ENCODE measurements around the gene KASH5. TPM values are rescaled to one million over a fixed set of nuclear protein-coding genes. Genes with fewer than 3 reads are reported as not detected.
A peak's percentile ranks its signal among the peaks of the same experiment; 100 is the strongest.

KASH5 gene
- polyA plus RNA-seq, 3 donors from 2014 or later: not detected

DNA sequence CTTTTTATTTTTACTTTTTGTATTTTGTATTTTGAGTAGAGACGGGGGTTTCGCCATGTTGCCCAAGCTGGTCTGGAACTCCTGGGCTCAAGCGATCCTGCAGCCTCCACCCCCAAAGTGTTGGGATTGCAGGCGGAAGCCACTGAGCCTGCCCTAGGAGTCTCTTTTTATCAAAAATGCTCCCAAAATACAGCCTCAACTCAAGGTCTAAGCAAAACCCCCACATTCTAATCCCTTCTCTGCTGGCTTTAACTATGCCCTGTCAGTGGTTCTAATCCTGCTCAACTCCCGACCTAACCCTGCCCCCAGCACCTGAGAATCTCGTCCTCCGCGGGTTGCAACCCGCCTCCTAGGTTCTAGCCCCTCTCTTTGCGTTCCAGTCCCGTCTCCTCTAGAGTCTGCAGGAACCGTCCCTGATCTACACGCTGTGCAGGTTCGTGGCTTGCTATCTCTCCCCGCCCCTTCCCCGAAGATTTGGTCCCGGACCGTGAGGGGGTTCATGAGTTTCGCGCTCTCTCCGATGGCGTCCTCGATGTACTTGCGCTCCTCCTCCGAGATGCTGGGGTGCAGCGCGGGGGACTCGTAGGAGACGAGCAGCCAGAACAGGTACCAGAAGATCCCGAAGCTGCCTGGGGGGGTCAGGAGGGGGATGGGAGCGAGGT is 45.3 kb downstream of the KASH5 start:
- H3K4me1 Mint-ChIP-seq: peaks cover 13 to 21% of the 10 kb centered on the region in 2 donors
- DNase-seq: no peak

DNA sequence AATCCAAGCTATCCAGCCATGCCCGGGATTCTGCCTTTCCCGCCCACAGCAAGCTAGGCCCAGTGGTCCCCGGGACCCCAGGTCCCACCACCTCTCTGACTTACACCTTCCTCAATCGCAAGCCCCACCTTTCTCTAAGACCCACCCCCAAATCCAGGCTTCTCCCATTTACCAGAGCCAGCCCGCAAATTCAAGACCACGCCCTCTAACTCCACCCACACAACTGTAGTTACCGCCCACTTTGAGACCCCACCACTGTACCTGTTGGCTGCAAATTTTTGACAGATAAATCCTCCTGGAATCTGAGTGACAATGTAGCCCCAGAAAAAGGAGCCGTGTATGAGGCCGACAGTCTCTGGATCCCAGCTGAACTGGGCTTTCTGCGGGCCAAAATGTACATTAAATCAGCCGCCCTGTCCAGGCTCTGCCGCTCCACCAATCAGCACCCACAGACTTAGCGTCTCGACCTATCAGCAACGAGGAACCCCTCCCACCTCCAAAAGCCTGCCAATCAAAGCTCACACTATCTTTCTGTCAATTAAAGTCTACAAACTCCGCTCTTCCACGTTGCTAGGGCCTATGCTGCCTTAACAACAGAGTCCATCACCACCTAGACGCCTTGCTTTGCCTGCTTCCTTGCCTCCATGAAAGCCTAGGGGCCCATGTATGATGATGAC is 47.0 kb downstream of the KASH5 start:
- Mint-ChIP-seq H3K4me3 (no peak overlapping the region), H3K9me3 (peaks cover 0 to 5% (median 0%) of the 10 kb centered on the region in 6 donors), H3K36me3 (no peaks in the 10 kb centered on the region), H3K27ac (no peak overlapping the region), H3K4me1 (peaks cover 12 to 19% of the 10 kb centered on the region in 2 donors), H3K27me3 (ENCODE audit: low read depth in 3 of 3) (peaks cover 40 to 52% (median 43%) of the 10 kb centered on the region in 3 donors)
- DNase-seq: no peak

More for the DNA sequence above, 45.3 kb downstream of the KASH5 start:
- peaks cover 0 to 3% (median 0%) of the 10 kb centered on the region in 6 donors for H3K9me3 Mint-ChIP-seq
- H3K27ac Mint-ChIP-seq: no peak overlapping the region
- H3K36me3 Mint-ChIP-seq: no peaks in the 10 kb centered on the region
- H3K4me3 Mint-ChIP-seq: peak overlapping the region in 3 of 5 donors; percentile 5 to 60 (median 45)
- peaks cover 35 to 49% (median 37%) of the 10 kb centered on the region in 3 donors for H3K27me3 Mint-ChIP-seq (ENCODE audit: low read depth in 3 of 3)

DNA sequence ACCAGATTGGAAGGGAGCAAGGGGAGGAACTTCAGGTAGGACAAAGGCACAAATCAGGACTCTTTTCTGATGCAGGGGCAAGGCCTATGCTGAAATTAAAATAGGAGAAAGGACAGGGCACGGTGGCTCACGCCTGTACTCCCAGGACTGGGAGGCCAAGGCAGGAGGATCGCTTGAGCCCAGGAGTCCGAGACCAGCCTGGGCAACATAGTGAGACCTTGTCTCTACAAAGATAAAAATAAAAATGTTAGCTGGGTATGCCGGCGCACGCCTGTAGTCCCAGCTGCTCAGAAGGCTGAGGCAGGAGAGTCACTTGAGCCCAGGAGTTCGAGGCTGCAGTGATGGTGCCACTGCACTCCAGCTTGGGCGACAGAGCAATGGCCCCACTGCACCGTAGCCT is 47.6 kb downstream of the KASH5 start:
- Mint-ChIP-seq H3K4me1 (peaks cover 17 to 21% of the 10 kb centered on the region in 2 donors), H3K9me3 (peaks cover 0 to 2% (median 0%) of the 10 kb centered on the region in 6 donors), H3K36me3 (peaks cover 0 to 3% (median under 1%) of the 10 kb centered on the region in 3 donors), H3K27ac (no peak overlapping the region), H3K27me3 (ENCODE audit: low read depth in 3 of 3) (peaks cover 43 to 55% (median 46%) of the 10 kb centered on the region in 3 donors), H3K4me3 (peak overlapping the region in 1 of 5 donors; percentile 48)
- DNase-seq: no peak

DNA sequence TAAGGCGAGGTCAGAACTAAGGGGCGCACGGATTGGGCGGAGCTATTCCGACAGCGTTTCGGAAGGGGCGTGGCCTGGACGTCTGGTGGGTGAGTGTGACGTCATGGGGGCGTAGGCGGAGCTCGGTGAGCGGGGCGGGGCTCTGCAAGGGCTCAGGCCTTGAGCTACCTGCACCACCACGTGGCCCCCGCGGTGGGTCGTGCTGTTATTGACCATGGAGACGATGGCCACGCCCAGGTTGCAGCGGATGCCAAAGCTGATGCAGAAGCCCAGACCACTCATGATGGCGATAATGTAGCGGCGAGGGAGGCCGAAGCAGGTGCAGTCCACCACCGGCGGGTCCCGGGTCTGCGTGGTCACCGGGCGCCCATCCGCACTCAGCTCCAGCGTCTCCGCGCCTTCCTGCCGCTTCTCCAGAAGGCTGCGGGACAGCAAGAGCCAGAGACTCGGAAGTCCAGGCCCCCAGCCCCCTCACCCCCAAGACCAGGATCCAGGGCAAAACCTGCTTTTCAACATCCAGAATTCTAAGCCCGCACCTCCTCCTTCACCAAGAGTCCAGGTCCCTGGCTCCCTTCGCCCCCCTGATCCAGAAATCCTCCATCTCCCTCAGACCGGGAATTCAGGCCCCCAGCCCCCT is 48.5 kb downstream of the KASH5 start:
- Mint-ChIP-seq H3K36me3 (peaks cover 0 to 5% (median 3%) of the 10 kb centered on the region in 3 donors), H3K4me1 (peaks cover 23% of the 10 kb centered on the region in 2 donors), H3K4me3 (peak overlapping the region in 1 of 5 donors; percentile 48), H3K27me3 (ENCODE audit: low read depth in 3 of 3) (peaks cover 42 to 59% (median 46%) of the 10 kb centered on the region in 3 donors), H3K27ac (no peak overlapping the region), H3K9me3 (peaks cover 0 to 3% (median 0%) of the 10 kb centered on the region in 6 donors)
- DNase-seq: peak in 2 of 3 donors; percentile 40 to 45

GRCh38 chr19:49437231-49437630 is 49.2 kb downstream of the KASH5 start:
- H3K27ac Mint-ChIP-seq: no peak overlapping the region
- H3K4me1 Mint-ChIP-seq: peaks cover 27 to 30% of the 10 kb centered on the region in 2 donors
- H3K4me3 Mint-ChIP-seq: no peak overlapping the region
- peaks cover 0 to 5% (median 3%) of the 10 kb centered on the region in 3 donors for H3K36me3 Mint-ChIP-seq
- H3K27me3 Mint-ChIP-seq (ENCODE audit: low read depth in 3 of 3): peaks cover 43 to 56% (median 47%) of the 10 kb centered on the region in 3 donors
- no peak for DNase-seq
- H3K9me3 Mint-ChIP-seq: peaks cover 0 to 3% (median 0%) of the 10 kb centered on the region in 6 donors

DNA sequence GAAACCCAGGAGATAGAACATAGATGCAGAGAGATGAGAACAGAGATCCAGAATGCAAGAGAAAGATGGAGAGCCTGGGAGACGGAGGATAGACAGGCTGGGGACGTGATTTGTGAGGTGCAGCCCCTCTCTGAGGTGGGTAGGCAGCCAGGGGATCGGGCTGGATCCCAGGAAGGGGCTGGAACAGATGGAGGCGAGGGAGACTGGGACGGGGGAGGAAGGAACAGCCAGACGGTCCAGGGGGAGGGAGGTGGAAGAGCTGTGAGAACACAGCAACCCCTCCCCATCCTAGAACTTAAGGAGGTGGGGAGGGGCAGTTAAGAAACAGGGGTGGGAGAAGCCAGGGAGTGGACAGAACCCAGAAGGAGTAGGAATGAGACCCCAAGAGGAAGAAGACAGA is 50.2 kb downstream of the KASH5 start:
- DNase-seq: no peak
- H3K9me3 Mint-ChIP-seq: peaks cover 0 to 3% (median 0%) of the 10 kb centered on the region in 6 donors
- H3K27ac Mint-ChIP-seq: peak overlapping the region in 1 of 6 donors; percentile 5
- peaks cover 39 to 54% (median 42%) of the 10 kb centered on the region in 3 donors for H3K27me3 Mint-ChIP-seq (ENCODE audit: low read depth in 3 of 3)
- peaks cover 29 to 35% of the 10 kb centered on the region in 2 donors for H3K4me1 Mint-ChIP-seq
- no peak overlapping the region for H3K4me3 Mint-ChIP-seq
- H3K36me3 Mint-ChIP-seq: peaks cover 0 to 5% (median 3%) of the 10 kb centered on the region in 3 donors

GRCh38 chr19:49439836-49440235 is 51.8 kb downstream of the KASH5 start:
- no peak overlapping the region for H3K4me3 Mint-ChIP-seq
- H3K27me3 Mint-ChIP-seq (ENCODE audit: low read depth in 3 of 3): peaks cover 38 to 49% (median 42%) of the 10 kb centered on the region in 3 donors
- H3K9me3 Mint-ChIP-seq: peaks cover 0 to 3% (median 0%) of the 10 kb centered on the region in 6 donors
- H3K27ac Mint-ChIP-seq: no peak overlapping the region
- DNase-seq: no peak
- H3K4me1 Mint-ChIP-seq: peaks cover 36 to 41% of the 10 kb centered on the region in 2 donors
- peaks cover 0 to 5% (median 3%) of the 10 kb centered on the region in 3 donors for H3K36me3 Mint-ChIP-seq

DNA sequence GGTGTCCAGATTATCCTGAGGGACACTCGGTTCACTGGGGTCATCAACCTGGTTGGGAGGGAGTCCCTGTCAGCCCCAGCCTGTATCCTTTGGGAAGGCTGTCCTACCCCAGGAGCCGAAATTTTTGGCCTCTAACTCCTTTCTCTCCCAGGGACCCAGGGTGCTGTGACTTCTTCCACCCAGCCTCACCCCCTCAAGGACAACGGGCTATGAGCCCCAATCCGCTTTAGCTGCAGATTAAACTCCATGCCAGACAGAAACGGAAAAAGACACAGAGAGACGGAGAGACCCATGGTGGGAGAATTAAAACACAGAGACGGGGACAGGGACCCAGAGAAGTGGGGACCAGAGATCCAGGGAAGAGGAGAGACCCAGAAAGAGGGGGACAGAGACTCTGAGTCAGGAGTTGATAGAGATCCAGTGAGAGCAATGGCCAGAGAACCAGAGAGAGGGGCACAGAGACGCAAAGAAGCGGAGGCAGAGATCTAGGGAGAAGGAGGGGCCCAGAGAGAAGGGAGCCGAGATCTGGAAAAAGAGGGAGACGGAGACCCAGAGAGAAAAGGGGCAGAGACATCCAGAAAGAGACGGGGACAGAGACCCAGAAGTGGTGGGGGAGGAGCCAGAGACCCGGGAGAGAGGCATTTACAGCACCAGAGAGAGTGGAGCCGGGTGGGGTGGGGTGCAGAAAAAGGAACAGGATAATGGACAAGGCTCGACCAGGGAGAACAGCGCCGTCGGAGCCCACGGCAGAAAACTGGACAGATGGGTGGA is 52.6 kb downstream of the KASH5 start:
- peak overlapping the region; percentile 30 to 72 (median 61) for H3K4me3 Mint-ChIP-seq
- no peak for DNase-seq
- peaks cover 35 to 45% (median 36%) of the 10 kb centered on the region in 3 donors for H3K27me3 Mint-ChIP-seq (ENCODE audit: low read depth in 3 of 3)
- H3K27ac Mint-ChIP-seq: peak overlapping the region in 3 of 6 donors; percentile 23 to 80 (median 47)
- H3K36me3 Mint-ChIP-seq: peaks cover 0 to 5% (median 3%) of the 10 kb centered on the region in 3 donors
- H3K4me1 Mint-ChIP-seq: peaks cover 36 to 41% of the 10 kb centered on the region in 2 donors
- H3K9me3 Mint-ChIP-seq: peaks cover 0 to 3% (median 0%) of the 10 kb centered on the region in 6 donors

DNA sequence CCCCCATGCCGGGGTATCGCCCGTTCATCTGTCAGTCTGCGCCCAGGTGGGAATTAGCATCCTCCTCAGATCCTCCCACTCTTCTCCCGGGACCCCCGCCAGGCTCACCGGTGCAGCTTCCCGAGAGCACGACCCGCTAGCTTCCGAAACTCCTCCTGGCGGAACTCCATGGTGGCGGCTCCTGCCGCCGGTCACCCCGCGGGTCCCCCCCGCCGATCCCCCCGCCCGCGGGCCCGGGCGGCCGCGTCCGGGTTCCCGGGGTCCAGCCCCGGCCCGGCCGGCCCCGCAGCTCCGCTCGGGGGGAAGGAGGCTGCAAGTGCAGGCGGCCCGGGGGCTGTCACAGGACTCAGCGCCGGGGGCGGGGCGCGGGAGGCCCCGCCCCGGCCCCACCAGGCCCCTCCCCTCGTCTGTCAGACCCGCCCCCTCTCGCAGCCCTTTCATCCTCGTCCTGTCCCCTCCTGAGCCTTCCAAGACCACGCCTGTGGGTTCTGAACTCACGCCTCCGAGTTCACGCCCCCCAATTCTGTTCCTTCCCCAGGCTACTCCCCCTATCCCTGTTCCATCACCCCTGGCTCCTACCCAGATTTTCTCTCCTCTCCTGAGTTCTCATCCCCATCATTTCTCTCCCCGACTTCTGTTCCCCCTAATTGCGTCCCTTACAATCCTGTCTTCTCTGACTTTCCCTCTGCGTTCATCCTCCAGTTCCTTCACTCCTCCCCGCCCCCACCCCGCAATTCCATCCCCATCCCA is 53.3 kb downstream of the KASH5 start, which contains the start of gene SLC17A7:
SLC17A7 (minus strand) TSS at position 318 of the 750 bp plus-strand sequence; CDS start at position 170, 148 bp downstream.
- H3K36me3 Mint-ChIP-seq: peaks cover 0 to 5% (median 3%) of the 10 kb centered on the region in 3 donors
- DNase-seq: no peak
- peaks cover 0 to 3% (median 0%) of the 10 kb centered on the region in 6 donors for H3K9me3 Mint-ChIP-seq
- peaks cover 32 to 40% (median 32%) of the 10 kb centered on the region in 3 donors for H3K27me3 Mint-ChIP-seq (ENCODE audit: low read depth in 3 of 3)
- H3K27ac Mint-ChIP-seq: peak within 1 kb of the TSS in 4 of 6 donors; percentile 23 to 88 (median 66)
- peak within 1 kb of the TSS; percentile 79 to 85 (median 84) for H3K4me3 Mint-ChIP-seq
- peaks cover 32 to 35% of the 10 kb centered on the region in 2 donors for H3K4me1 Mint-ChIP-seq

DNA sequence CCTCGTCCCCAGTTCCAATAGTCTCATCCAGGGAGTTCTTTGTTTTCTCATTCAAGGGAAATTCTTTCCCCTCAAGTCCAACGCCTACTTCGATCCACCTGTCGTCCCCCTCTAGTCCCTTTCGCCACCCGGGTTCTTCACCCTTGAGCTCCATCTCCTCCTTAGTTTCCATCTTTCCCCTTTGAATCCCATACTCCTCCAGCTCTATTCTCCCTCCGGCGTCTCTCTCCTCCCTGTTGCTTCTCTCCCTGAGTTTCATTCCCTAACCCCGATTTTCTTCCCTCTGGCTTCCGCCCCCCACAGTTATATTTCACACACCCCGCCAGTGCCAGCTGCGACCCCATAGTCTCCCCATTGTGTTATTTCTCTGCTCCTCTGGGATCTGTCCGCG is 53.9 kb downstream of the KASH5 start:
- Mint-ChIP-seq H3K27ac (peak overlapping the region in 2 of 6 donors; percentile 51 to 88), H3K36me3 (peaks cover 0 to 5% (median 3%) of the 10 kb centered on the region in 3 donors), H3K27me3 (ENCODE audit: low read depth in 3 of 3) (peaks cover 31 to 40% (median 32%) of the 10 kb centered on the region in 3 donors), H3K4me3 (peak overlapping the region; percentile 79 to 85 (median 84)), H3K4me1 (peaks cover 30 to 34% of the 10 kb centered on the region in 2 donors), H3K9me3 (peaks cover 0 to 3% (median 0%) of the 10 kb centered on the region in 6 donors)
- DNase-seq: no peak

GRCh38 chr19:49442354-49442753 is 54.3 kb downstream of the KASH5 start:
- Mint-ChIP-seq H3K27ac (peak overlapping the region in 3 of 6 donors; percentile 51 to 88 (median 53)), H3K9me3 (peaks cover 0 to 3% (median 0%) of the 10 kb centered on the region in 6 donors), H3K4me3 (peak overlapping the region; percentile 79 to 85 (median 84)), H3K4me1 (peaks cover 30 to 34% of the 10 kb centered on the region in 2 donors), H3K36me3 (peaks cover 0 to 5% (median 3%) of the 10 kb centered on the region in 3 donors), H3K27me3 (ENCODE audit: low read depth in 3 of 3) (peaks cover 28 to 38% (median 32%) of the 10 kb centered on the region in 3 donors)
- no peak for DNase-seq

DNA sequence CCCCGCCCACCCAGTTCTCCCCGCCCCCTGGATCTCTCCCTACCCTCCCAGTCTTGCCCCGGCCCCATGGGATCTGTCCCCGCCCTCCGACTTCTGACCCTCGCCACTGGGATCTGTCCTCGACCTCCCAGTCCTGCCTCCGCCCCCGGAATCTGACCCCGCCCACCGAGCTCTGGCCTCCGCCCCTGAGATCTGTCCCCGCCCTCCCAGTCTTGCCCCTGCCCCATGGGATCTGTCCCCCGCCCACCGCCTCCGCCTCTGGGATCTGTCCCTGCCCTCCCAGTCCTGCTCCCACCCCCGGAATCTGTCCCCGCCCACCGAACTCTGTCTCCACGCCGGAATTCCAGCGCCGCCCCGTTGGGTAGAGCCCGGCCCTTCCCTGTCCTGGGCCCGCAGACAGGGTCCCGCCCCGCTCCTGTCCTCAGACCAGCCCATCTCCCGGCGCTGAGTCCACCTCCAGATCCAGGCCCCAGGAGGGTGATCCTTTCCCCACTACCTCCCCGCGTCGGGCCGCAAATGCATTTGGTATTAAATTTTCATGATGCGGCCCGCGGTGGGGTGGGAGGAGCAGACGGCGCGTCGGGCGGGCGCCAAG is 54.8 kb downstream of the KASH5 start:
- H3K27ac Mint-ChIP-seq: peak overlapping the region in 3 of 6 donors; percentile 51 to 88 (median 88)
- H3K36me3 Mint-ChIP-seq: peaks cover 0 to 5% (median 3%) of the 10 kb centered on the region in 3 donors
- DNase-seq: no peak
- H3K9me3 Mint-ChIP-seq: peaks cover 0 to 3% (median 0%) of the 10 kb centered on the region in 6 donors
- peak overlapping the region; percentile 79 to 85 (median 84) for H3K4me3 Mint-ChIP-seq
- H3K27me3 Mint-ChIP-seq (ENCODE audit: low read depth in 3 of 3): peaks cover 27 to 33% (median 28%) of the 10 kb centered on the region in 3 donors
- H3K4me1 Mint-ChIP-seq: peaks cover 30 to 34% of the 10 kb centered on the region in 2 donors
